ENCODE measurements around the gene SDF4.

SDF4 gene

GRCh38 chr1:1228596-1229321 is 3.0 kb downstream of the SDF4 start:
- no peak for DNase-seq (ENCODE audit: low read depth)

GRCh38 chr1:1228187-1228586 is 3.6 kb downstream of the SDF4 start:
- no peak for DNase-seq (ENCODE audit: low read depth)

GRCh38 chr1:1227386-1227785 is 4.4 kb downstream of the SDF4 start:
- no peak for DNase-seq (ENCODE audit: low read depth)

- DNase-seq (ENCODE audit: low read depth): no peak
These were observed 5.0 kb downstream of the SDF4 start for GRCh38 chr1:1226566-1227362.

- DNase-seq (ENCODE audit: low read depth): no peak
These were observed 5.9 kb downstream of the SDF4 start for GRCh38 chr1:1225913-1226312.

GRCh38 chr1:1225238-1225845 is 6.5 kb downstream of the SDF4 start:
- no peak for DNase-seq (ENCODE audit: low read depth)

GRCh38 chr1:1223891-1224290 is 7.9 kb downstream of the SDF4 start:
- DNase-seq (ENCODE audit: low read depth): no peak

GRCh38 chr1:1223321-1223720 is 8.5 kb downstream of the SDF4 start:
- DNase-seq (ENCODE audit: low read depth): no peak

GRCh38 chr1:1222575-1223225 is 9.1 kb downstream of the SDF4 start:
- DNase-seq (ENCODE audit: low read depth): no peak

GRCh38 chr1:1221887-1222574 is 9.8 kb downstream of the SDF4 start:
- no peak for DNase-seq (ENCODE audit: low read depth)

GRCh38 chr1:1220197-1220596 is 11.6 kb downstream of the SDF4 start:
- DNase-seq (ENCODE audit: low read depth): no peak

- no peak for DNase-seq (ENCODE audit: low read depth)
These were observed 12.5 kb downstream of the SDF4 start for GRCh38 chr1:1219341-1219740.

GRCh38 chr1:1218524-1219200 is 13.1 kb downstream of the SDF4 start:
- DNase-seq (ENCODE audit: low read depth): no peak

- DNase-seq (ENCODE audit: low read depth): no peak
These were observed 13.9 kb downstream of the SDF4 start for GRCh38 chr1:1217621-1218523.

GRCh38 chr1:1216770-1217620 is 14.8 kb downstream of the SDF4 start:
- DNase-seq (ENCODE audit: low read depth): no peak

GRCh38 chr1:1215881-1216605 is 15.8 kb downstream of the SDF4 start:
- DNase-seq (ENCODE audit: low read depth): no peak

- no peak for DNase-seq (ENCODE audit: low read depth)
These were observed 16.6 kb downstream of the SDF4 start for GRCh38 chr1:1215080-1215676.
